Fibroblast of lung (primary cell): ENCODE data around the gene MSI2. TPM values are rescaled to one million over a fixed set of nuclear protein-coding genes. Genes with fewer than 3 reads are reported as not detected.

ENCODE experiments used
- DNase-seq, 2 donors: peaks; one replicate each; pipeline versions ENCODE4 v3.0.0 to v3.0.0-alpha.2; 2010; ENCODE audit warnings: low read depth in 2 of 2
- H2AFZ ChIP-seq: 2 replicates; pipeline ENCODE4 v1.5.1; 2012; ENCODE audit warnings: low read length, control low read depth, inconsistent platforms
- H3K27ac ChIP-seq: 2 replicates; pipeline ENCODE4 v1.5.1; 2011; ENCODE audit warnings: low read length, control low read depth; ENCODE audit not compliant: insufficient read depth
- H3K27me3 ChIP-seq: 2 replicates; pipeline ENCODE4 v1.5.1; 2011; ENCODE audit warnings: mild to moderate bottlenecking, low read length; ENCODE audit not compliant: control insufficient read depth, insufficient read depth
- H3K36me3 ChIP-seq: 2 replicates; pipeline ENCODE4 v1.5.1; 2011; ENCODE audit warnings: low read length; ENCODE audit not compliant: control insufficient read depth, insufficient read depth
- H3K4me1 ChIP-seq: 2 replicates; pipeline ENCODE4 v1.5.1; 2011; ENCODE audit warnings: low read length; ENCODE audit not compliant: control insufficient read depth, insufficient read depth; ENCODE audit errors: extremely low read depth
- H3K4me2 ChIP-seq: 2 replicates; pipeline ENCODE4 v1.5.1; 2011; ENCODE audit warnings: low read length, control low read depth; ENCODE audit not compliant: insufficient read depth; ENCODE audit errors: extremely low read depth
- H3K4me3 ChIP-seq, 4 experiments: fragments of 200-600 bp in 1 of 4; sonication (generic) in 1 of 4; replicated peaks in 1 of 4; 2 replicates each; pipeline ENCODE4 v1.5.1; 2011 to 2016; ENCODE audit warnings: low read length in 4 of 4, low read depth in 3 of 4, mild to moderate bottlenecking in 3 of 4, control low read depth in 2 of 4, inconsistent platforms in 1 of 4, mixed read lengths in 1 of 4; ENCODE audit not compliant: insufficient read depth in 1 of 4; ENCODE audit errors: control extremely low read depth in 1 of 4
- H3K79me2 ChIP-seq: 2 replicates; pipeline ENCODE4 v1.5.1; 2012; ENCODE audit warnings: mild to moderate bottlenecking, low read length, inconsistent platforms; ENCODE audit not compliant: control insufficient read depth, insufficient read depth
- H3K9ac ChIP-seq: 2 replicates; pipeline ENCODE4 v1.5.1; 2011; ENCODE audit warnings: mild to moderate bottlenecking, low read length, control low read depth; ENCODE audit not compliant: insufficient read depth
- H3K9me3 ChIP-seq: 2 replicates; pipeline ENCODE4 v1.5.1; 2012; ENCODE audit warnings: low read depth, low read length; ENCODE audit not compliant: control insufficient read depth, insufficient read depth
- H4K20me1 ChIP-seq: 2 replicates; pipeline ENCODE4 v1.5.1; 2011; ENCODE audit warnings: low read length; ENCODE audit not compliant: control insufficient read depth, insufficient read depth; ENCODE audit errors: extremely low read depth
- EZH2 ChIP-seq: IDR thresholded peaks from 2 replicates; pipeline ENCODE4 v1.5.1; 2012; ENCODE audit warnings: low read length, control low read depth, mild to moderate bottlenecking; ENCODE audit errors: missing control alignments
- polyA plus RNA-seq, 2 donors: library from polyadenylated mRNA; depleted of rRNA in 1 of 2; stranded (reverse) in 1 of 2; unstranded in 1 of 2; fragments of >200 nt; gene quantifications; 2 replicates each; pipeline ENCODE4 v1.2.1, GENCODE V29; 2011 to 2012; ENCODE audit warnings: missing spikeins in 1 of 2
- total RNA-seq: library from RNA; depleted of rRNA; stranded (reverse); fragments of >200 nt; gene quantifications from 2 replicates; pipeline ENCODE4 v1.2.1, GENCODE V29; 2014
- TF ChIP-seq, protein P1 (sequence below), 2 donors: IDR thresholded peaks in 1 of 2; conservative IDR thresholded peaks in 1 of 2; 1 replicate in 1 of 2; 2 replicates in 1 of 2; pipeline ENCODE4 v1.5.1; 2011 to 2012; ENCODE audit warnings: low read length in 2 of 2, control low read depth in 1 of 2, inconsistent platforms in 1 of 2, low read depth in 1 of 2, mild to moderate bottlenecking in 1 of 2

MSI2 gene
- total and polyA plus RNA-seq, 2 donors (not counting 1 experiment from before 2014, with no cell fraction given): 6.8 to 14.2 TPM

DNA sequence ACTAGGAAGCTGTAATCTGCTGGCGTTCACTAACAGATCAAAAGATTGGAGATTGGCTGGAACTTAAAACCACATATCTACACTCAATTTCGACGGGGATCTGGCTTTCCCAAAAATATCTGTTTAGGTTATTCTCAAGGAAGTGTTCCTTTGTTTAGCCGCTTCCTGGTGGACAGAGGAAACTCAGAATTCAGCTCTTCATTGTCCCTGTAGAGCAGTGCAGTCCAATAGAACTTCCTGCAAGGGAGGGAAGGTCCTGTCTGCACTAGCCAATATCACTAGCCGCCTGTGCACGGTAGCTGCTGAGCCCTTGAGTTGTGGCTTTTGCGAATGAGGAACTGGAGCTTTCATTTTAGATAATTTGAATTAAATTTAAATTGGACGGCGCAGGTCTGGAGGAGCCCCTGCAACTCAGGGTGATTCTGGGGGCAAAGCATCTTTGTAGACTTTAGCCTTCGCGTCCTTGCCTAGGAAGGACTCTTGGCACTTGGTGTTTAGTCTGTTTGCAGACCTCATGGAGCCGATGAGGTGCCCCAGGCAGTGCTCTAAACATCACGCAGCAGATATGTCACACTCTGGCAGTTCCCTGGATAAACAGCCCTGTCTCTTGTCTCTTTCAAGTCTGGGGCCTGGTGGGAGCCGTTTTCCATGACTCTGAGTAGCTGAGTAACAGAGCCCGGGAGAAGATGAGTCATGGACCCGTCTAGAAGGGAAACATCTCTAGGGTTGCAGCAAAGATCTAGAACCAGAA, 366.5 kb downstream of the MSI2 start:
- H3K79me2 ChIP-seq: no peaks in the 10 kb centered on the region
- no peaks in the 10 kb centered on the region for H3K36me3 ChIP-seq
- H3K4me3 ChIP-seq: no peak overlapping the region
- H4K20me1 ChIP-seq: no peaks in the 10 kb centered on the region
- H3K27ac ChIP-seq: no peak overlapping the region
- H3K4me1 ChIP-seq: no peaks in the 10 kb centered on the region
- TF ChIP-seq, protein P1, sequence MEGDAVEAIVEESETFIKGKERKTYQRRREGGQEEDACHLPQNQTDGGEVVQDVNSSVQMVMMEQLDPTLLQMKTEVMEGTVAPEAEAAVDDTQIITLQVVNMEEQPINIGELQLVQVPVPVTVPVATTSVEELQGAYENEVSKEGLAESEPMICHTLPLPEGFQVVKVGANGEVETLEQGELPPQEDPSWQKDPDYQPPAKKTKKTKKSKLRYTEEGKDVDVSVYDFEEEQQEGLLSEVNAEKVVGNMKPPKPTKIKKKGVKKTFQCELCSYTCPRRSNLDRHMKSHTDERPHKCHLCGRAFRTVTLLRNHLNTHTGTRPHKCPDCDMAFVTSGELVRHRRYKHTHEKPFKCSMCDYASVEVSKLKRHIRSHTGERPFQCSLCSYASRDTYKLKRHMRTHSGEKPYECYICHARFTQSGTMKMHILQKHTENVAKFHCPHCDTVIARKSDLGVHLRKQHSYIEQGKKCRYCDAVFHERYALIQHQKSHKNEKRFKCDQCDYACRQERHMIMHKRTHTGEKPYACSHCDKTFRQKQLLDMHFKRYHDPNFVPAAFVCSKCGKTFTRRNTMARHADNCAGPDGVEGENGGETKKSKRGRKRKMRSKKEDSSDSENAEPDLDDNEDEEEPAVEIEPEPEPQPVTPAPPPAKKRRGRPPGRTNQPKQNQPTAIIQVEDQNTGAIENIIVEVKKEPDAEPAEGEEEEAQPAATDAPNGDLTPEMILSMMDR (conservative IDR thresholded peaks at IDR 0.05 in 1 of 2, IDR thresholded peaks at IDR 0.05 in 1 of 2; ENCODE audit: low read depth in 1 of 2, low read length in 2 of 2): no peak
- TF ChIP-seq EZH2: no peak
- H3K9me3 ChIP-seq: no peaks in the 10 kb centered on the region
- peak; percentile 52 to 87 for DNase-seq
- H3K4me2 ChIP-seq: peak overlapping the region; percentile 2
- no peak overlapping the region for H3K9ac ChIP-seq
- no peak overlapping the region for H2AFZ ChIP-seq
- H3K27me3 ChIP-seq: no peaks in the 10 kb centered on the region

DNA sequence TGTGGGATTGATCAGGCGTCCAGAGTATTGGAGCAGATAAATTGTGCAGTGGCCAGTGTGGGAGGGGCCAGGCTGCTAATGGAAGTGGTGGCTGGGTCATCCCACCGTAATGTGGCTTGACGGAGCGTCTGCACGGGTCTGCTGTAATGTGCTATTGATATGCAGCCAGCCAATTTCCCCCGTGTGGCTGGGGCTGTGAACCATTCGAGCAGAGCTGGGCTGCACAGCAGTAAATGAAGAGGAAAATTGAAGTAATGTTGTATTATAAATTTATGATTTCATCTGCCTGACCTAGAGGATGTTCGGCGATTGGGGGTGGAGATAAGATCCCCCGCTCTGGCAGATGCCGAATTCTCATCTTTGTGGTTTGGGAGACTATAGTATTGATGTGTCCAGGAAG, 367.3 kb downstream of the MSI2 start:
- Histone ChIP-seq H3K27ac (no peak overlapping the region), H3K9ac (no peak overlapping the region), H3K4me2 (no peak overlapping the region), H4K20me1 (no peaks in the 10 kb centered on the region), H3K27me3 (no peaks in the 10 kb centered on the region), H2AFZ (no peak overlapping the region), H3K9me3 (no peaks in the 10 kb centered on the region), H3K79me2 (no peaks in the 10 kb centered on the region), H3K36me3 (no peaks in the 10 kb centered on the region), H3K4me3 (no peak overlapping the region), H3K4me1 (no peaks in the 10 kb centered on the region)
- no peak for TF ChIP-seq EZH2
- TF ChIP-seq, protein P1 (conservative IDR thresholded peaks at IDR 0.05 in 1 of 2, IDR thresholded peaks at IDR 0.05 in 1 of 2; ENCODE audit: low read depth in 1 of 2, low read length in 2 of 2): no peak
- DNase-seq: peak in 1 of 2 donors; percentile 17

DNA sequence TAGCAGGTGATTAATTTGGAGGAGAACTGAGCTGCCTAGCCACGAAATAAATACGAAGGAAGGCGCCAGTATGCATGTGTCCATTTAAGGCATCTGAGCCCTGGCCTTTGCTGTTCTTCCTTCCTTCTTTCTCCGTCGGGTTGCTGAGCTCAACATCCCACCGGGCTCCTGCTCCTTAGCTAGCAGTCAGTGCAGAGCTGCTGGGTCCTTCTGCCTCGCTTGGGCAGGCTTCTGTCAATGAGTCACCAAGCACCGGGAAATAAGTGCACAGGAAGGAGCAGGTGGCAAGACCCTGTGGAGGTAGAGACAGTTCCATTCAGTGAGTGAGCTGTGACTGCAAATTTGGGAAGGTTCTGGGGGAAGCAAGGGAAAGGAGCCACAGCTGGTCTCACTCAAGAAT, 368.1 kb downstream of the MSI2 start:
- TF ChIP-seq, protein P1 (conservative IDR thresholded peaks at IDR 0.05 in 1 of 2, IDR thresholded peaks at IDR 0.05 in 1 of 2; ENCODE audit: low read depth in 1 of 2, low read length in 2 of 2): no peak
- no peak for TF ChIP-seq EZH2
- H4K20me1 ChIP-seq: no peaks in the 10 kb centered on the region
- no peak overlapping the region for H3K4me2 ChIP-seq
- DNase-seq: no peak
- no peaks in the 10 kb centered on the region for H3K27me3 ChIP-seq
- no peaks in the 10 kb centered on the region for H3K79me2 ChIP-seq
- no peaks in the 10 kb centered on the region for H3K9me3 ChIP-seq
- no peak overlapping the region for H3K9ac ChIP-seq
- no peaks in the 10 kb centered on the region for H3K36me3 ChIP-seq
- H3K4me3 ChIP-seq: no peak overlapping the region
- no peak overlapping the region for H3K27ac ChIP-seq
- no peaks in the 10 kb centered on the region for H3K4me1 ChIP-seq
- no peak overlapping the region for H2AFZ ChIP-seq
